Large intestine (tissue), 3 donors: ENCODE results near the gene CROCC. TPM values are rescaled to one million over a fixed set of nuclear protein-coding genes. Genes with fewer than 3 reads are reported as not detected.

ENCODE experiments used
- DNase-seq, 2 donors: peaks; one replicate each; pipeline versions ENCODE4 v3.0.0 to v3.0.0-alpha.2; 2013
- H3K27ac ChIP-seq: one replicate; pipeline ENCODE4 v1.5.1; 2013; ENCODE audit warnings: low read length
- H3K27me3 ChIP-seq: 2 replicates; pipeline ENCODE4 v1.6.1; 2013; ENCODE audit warnings: low read length; ENCODE audit not compliant: control insufficient read depth, insufficient read depth
- H3K36me3 ChIP-seq: 2 replicates; pipeline ENCODE4 v1.6.1; 2013; ENCODE audit warnings: low read length; ENCODE audit not compliant: control insufficient read depth, insufficient read depth
- H3K4me1 ChIP-seq: one replicate; pipeline ENCODE4 v1.6.1; 2013; ENCODE audit warnings: low read length; ENCODE audit not compliant: control insufficient read depth, insufficient read depth
- H3K4me3 ChIP-seq: one replicate; pipeline ENCODE4 v1.5.1; 2013; ENCODE audit warnings: low read length
- H3K9me3 ChIP-seq: one replicate; pipeline ENCODE4 v1.6.1; 2013; ENCODE audit warnings: mild to moderate bottlenecking, low read depth, low read length, moderate library complexity; ENCODE audit not compliant: control insufficient read depth
- WGBS: methylation state at CpG from one replicate; pipeline ENCODE4 v1.1.5; 2013; ENCODE audit warnings: low lambda C conversion rate; ENCODE audit not compliant: insufficient coverage; 5-methylcytosine and 5-hydroxymethylcytosine counted together
- polyA plus RNA-seq: library from polyadenylated mRNA; unstranded; fragments of 120-200 nt; gene quantifications from one replicate; pipeline ENCODE4 v1.2.1, GENCODE V29; 2013

CROCC gene
- polyA plus RNA-seq, 1 donor = 24.8 TPM

DNA sequence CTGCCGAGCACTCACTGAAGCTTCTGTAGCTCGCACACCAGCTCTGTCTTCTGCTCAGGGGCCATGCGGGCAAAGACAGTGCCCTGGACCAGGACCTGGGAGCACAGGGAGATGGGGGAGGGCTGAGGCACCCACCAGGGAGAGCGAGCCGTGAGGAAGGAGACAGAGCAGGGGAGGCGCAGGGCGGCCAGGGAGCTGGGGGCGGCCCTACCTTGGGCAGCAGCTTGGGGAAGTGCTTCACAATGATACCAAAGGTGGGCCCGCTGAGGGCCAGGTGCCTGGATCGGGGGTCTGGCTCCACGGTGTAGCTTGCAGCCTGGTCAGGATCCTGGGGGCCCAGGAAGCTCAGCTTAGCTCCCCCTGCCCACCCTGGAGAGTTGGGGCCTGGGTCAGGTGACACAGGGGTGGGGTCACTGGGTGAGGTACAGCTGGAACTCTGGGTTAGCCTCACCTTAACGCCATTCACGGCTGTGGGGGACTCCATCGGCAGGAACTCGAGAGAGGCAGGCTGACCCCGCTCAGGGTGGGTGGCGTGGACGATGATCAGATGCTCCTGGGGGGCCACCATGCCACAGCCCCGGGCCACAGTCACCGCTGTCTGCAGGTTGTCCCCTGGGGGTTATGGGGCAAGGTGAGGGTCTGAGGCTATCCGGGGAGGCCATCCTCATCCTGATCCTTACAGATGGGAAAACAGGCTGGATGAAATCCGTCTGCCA is 68.1 kb downstream of the CROCC start:
- Histone ChIP-seq H3K4me3 (no peak overlapping the region), H3K4me1 (no peaks in the 10 kb centered on the region), H3K27me3 (no peaks in the 10 kb centered on the region), H3K9me3 (no peaks in the 10 kb centered on the region), H3K36me3 (peaks cover 33% of the 10 kb centered on the region), H3K27ac (no peak overlapping the region)
- no peak for DNase-seq
- no CpG with 5 or more reads among the region's 22 CpGs for WGBS

GRCh38 chr1:16991571-16991970 is 69.8 kb downstream of the CROCC start:
- Histone ChIP-seq H3K4me3 (no peak overlapping the region), H3K4me1 (no peaks in the 10 kb centered on the region), H3K36me3 (peaks cover 41% of the 10 kb centered on the region), H3K27ac (no peak overlapping the region), H3K9me3 (no peaks in the 10 kb centered on the region), H3K27me3 (no peaks in the 10 kb centered on the region)
- DNase-seq = no peak
- WGBS = no CpG with 5 or more reads among the region's 12 CpGs

GRCh38 chr1:16992102-16992501 is 70.4 kb downstream of the CROCC start:
- H3K36me3 ChIP-seq = peaks cover 42% of the 10 kb centered on the region
- no peaks in the 10 kb centered on the region for H3K4me1 ChIP-seq
- WGBS = no CpG with 5 or more reads among the region's 12 CpGs

GRCh38 chr1:16992675-16993074 is 70.9 kb downstream of the CROCC start:
- peaks cover 36% of the 10 kb centered on the region for H3K36me3 ChIP-seq
- WGBS = 83% methylated on average over 1 of the region's 9 CpGs

More at GRCh38 chr1:16992102-16992501, 70.4 kb downstream of the CROCC start:
- no peak for DNase-seq
- no peaks in the 10 kb centered on the region for H3K27me3 ChIP-seq
- H3K4me3 ChIP-seq = no peak overlapping the region
- no peak overlapping the region for H3K27ac ChIP-seq
- H3K9me3 ChIP-seq = no peaks in the 10 kb centered on the region

DNA sequence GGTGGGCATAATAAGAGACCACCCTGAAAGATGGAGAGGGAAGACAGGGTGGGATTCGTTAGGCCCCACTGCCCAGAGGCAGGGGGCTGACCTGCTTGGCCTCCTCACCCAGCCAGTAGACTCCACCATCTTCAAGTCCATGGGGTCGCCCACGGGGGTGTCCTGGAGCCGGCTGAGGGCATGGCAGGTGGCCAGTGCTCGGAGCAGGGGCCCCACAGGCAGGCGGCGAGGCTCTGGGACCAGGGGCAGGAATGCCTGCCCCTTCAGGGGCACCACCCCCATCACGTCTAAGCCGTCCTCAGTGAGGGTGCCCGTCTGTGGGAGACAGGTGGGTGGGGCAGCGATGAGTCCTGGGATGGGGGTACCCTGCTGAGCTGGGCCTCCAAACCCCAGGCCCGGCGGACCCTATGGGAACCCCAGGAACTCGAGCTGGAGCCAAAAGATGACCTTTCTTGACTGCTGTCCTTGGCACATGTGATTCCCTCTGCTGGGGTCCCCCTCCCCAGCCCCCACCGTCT is 71.8 kb downstream of the CROCC start:
- Histone ChIP-seq H3K9me3 (no peaks in the 10 kb centered on the region), H3K4me3 (no peak overlapping the region), H3K4me1 (no peaks in the 10 kb centered on the region), H3K27ac (no peak overlapping the region), H3K27me3 (no peaks in the 10 kb centered on the region), H3K36me3 (peaks cover 32% of the 10 kb centered on the region)
- WGBS = no CpG with 5 or more reads among the region's 15 CpGs
- no peak for DNase-seq

More at GRCh38 chr1:16992675-16993074, 70.9 kb downstream of the CROCC start:
- DNase-seq = no peak
- H3K4me3 ChIP-seq = no peak overlapping the region
- no peak overlapping the region for H3K27ac ChIP-seq
- H3K9me3 ChIP-seq = no peaks in the 10 kb centered on the region
- no peaks in the 10 kb centered on the region for H3K4me1 ChIP-seq
- no peaks in the 10 kb centered on the region for H3K27me3 ChIP-seq

DNA sequence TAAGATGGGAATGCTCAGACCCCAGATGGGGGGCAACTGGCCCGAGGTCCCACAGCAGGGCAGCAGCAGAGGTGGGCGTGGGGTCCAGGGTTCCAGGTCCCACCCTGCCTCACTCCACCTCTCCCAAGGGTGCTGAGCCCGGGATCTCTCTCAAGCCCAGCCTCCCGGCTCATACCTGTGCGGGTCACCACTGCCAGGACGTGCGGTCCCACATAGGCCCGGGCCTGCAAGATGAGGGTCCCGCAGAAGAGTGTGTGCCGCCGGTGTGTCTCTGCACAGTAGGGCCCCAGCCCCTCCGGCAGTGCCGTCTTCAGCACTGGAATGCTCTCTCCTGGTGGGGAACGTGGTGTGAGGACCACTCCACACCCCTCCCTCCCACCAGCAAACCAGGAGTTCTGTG is 75.1 kb downstream of the CROCC start:
- Histone ChIP-seq H3K27ac (no peak overlapping the region), H3K36me3 (peaks cover 31% of the 10 kb centered on the region), H3K4me3 (no peak overlapping the region), H3K4me1 (no peaks in the 10 kb centered on the region), H3K27me3 (no peaks in the 10 kb centered on the region), H3K9me3 (no peaks in the 10 kb centered on the region)
- WGBS = no CpG with 5 or more reads among the region's 14 CpGs
- DNase-seq = no peak

DNA sequence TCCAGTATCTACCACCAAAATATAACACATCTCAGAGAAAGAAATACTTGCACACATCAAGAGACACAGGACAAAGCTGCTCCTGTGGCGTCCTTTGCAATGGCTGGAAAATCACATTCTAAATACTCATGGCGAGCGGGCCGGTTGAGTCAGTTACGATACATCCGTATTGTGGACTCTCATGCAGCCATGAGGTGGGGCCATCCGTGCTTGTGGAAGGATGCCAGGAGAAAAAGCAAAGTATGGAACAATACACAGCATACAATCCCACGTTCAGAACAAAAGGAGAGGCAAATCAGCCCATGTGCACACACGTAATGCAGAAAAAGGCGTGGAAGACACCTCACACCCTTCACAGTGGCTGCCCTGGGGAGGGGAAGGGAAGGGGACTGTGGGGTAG is 76.9 kb downstream of the CROCC start:
- Histone ChIP-seq H3K4me1 (no peaks in the 10 kb centered on the region), H3K27ac (no peak overlapping the region), H3K36me3 (peaks cover 41% of the 10 kb centered on the region), H3K9me3 (no peaks in the 10 kb centered on the region), H3K4me3 (no peak overlapping the region), H3K27me3 (no peaks in the 10 kb centered on the region)
- no peak for DNase-seq
- no CpG with 5 or more reads among the region's 10 CpGs for WGBS

GRCh38 chr1:16999863-17000262 is 78.1 kb downstream of the CROCC start:
- H3K4me3 ChIP-seq = no peak overlapping the region
- WGBS = no CpG with 5 or more reads among the region's 8 CpGs
- H3K27me3 ChIP-seq = no peaks in the 10 kb centered on the region
- no peak overlapping the region for H3K27ac ChIP-seq
- H3K36me3 ChIP-seq = peaks cover 51% of the 10 kb centered on the region
- no peaks in the 10 kb centered on the region for H3K9me3 ChIP-seq
- no peaks in the 10 kb centered on the region for H3K4me1 ChIP-seq
- no peak for DNase-seq

DNA sequence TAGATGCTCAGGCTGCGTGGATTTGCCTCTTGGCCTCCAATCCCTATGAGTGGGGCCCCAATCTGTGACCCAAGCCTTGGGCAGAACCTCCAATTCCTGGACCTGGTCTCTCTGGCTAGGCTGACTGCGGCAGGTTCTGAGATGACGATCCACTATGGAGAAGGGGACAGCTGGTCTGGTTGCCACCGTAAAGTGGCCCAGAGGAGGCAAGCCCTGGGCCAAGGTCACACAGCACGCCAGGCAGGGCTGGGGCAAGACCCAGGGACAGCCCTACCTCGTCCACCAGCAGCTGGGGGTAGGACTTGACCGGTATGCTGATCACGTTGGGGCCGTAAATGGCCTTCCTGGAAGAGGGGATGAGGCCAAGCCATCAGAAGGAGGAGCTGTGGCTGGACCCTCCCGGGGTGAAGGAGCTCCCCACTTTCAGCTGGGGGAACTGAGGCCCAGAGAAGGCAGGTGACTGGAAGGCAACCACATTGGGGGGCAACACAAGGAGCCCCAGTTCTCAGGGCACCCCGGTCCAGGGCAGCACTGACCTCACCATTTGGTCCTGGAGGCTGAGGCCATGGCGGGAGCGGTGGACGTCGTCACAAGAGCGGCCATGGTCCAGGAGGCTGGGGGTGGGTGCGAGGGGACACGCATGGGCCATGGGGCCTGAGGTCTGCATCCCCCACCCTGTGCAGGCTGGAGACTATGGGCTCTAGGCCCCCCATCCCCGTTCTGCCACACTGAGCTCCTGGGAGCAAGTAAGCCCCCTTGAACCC is 80.2 kb downstream of the CROCC start:
- peaks cover 42% of the 10 kb centered on the region for H3K36me3 ChIP-seq
- DNase-seq = no peak
- H3K4me1 ChIP-seq = no peaks in the 10 kb centered on the region
- no peak overlapping the region for H3K27ac ChIP-seq
- no peaks in the 10 kb centered on the region for H3K9me3 ChIP-seq
- H3K4me3 ChIP-seq = no peak overlapping the region
- no peaks in the 10 kb centered on the region for H3K27me3 ChIP-seq
- no CpG with 5 or more reads among the region's 19 CpGs for WGBS

GRCh38 chr1:17002524-17002902 is 80.8 kb downstream of the CROCC start:
- Histone ChIP-seq H3K36me3 (peaks cover 42% of the 10 kb centered on the region), H3K4me3 (no peak overlapping the region), H3K27ac (no peak overlapping the region), H3K4me1 (no peaks in the 10 kb centered on the region), H3K27me3 (no peaks in the 10 kb centered on the region), H3K9me3 (no peaks in the 10 kb centered on the region)
- WGBS = no CpG with 5 or more reads among the region's 4 CpGs
- DNase-seq = no peak
